LHCN-M2 (cell line): Measurements from ENCODE around the gene CPNE1. TPM values are rescaled to one million over a fixed set of nuclear protein-coding genes. Genes with fewer than 3 reads are reported as not detected.
"Not testable (repeated sequence)": the region's sequence is repeated elsewhere in the genome, so short reads cannot be mapped to it uniquely, and the experiment has no call there.

Experiments
- DNase-seq: peaks from one replicate; pipeline ENCODE4 v3.0.0-alpha.2; 2012; ENCODE audit warnings: low read depth
- polyA plus RNA-seq: library from polyadenylated mRNA; unstranded; fragments of >200 nt; gene quantifications from one replicate; pipeline ENCODE4 v1.2.1, GENCODE V29; 2012; ENCODE audit warnings: missing spikeins
- total RNA-seq: library from RNA; depleted of rRNA; stranded (reverse); fragments of >200 nt; gene quantifications from 2 replicates; pipeline ENCODE4 v1.2.3, GENCODE V29; 2014; rRNA removed

Gene CPNE1
- total RNA-seq = 148 and 168 TPM in 2 replicates
- 244 TPM for polyA plus RNA-seq

- peak; percentile 86 for DNase-seq
Measured at GRCh38 chr20:35664466-35665206, at the start of gene CPNE1, which contains the start of gene RBM12. TSS of gene CPNE1 (minus strand) at chr20:35664900. CDS start at chr20:35632923, 31,977 bp downstream. TSS of gene RBM12 (minus strand) at chr20:35664900. CDS start at chr20:35655322, 9,578 bp downstream.

- DNase-seq = no peak
Measured at GRCh38 chr20:35714127-35714526, 49.4 kb upstream of the CPNE1 start.

GRCh38 chr20:35713120-35713519 lies 48.4 kb upstream of the CPNE1 start:
- DNase-seq = not testable (repeated sequence)

GRCh38 chr20:35711588-35712209 lies 47.0 kb upstream of the CPNE1 start:
- no peak for DNase-seq

- DNase-seq = no peak
Measured at GRCh38 chr20:35710884-35711587, 46.3 kb upstream of the CPNE1 start.

- DNase-seq = no peak
Measured at GRCh38 chr20:35710039-35710438, 45.3 kb upstream of the CPNE1 start.

- no peak for DNase-seq
Measured at GRCh38 chr20:35709259-35709658, 44.6 kb upstream of the CPNE1 start.

GRCh38 chr20:35708502-35708901 lies 43.8 kb upstream of the CPNE1 start:
- no peak for DNase-seq

- DNase-seq = not testable (repeated sequence)
Measured at GRCh38 chr20:35706591-35707529, 42.2 kb upstream of the CPNE1 start.

GRCh38 chr20:35705894-35706293 lies 41.2 kb upstream of the CPNE1 start:
- not testable (repeated sequence) for DNase-seq

GRCh38 chr20:35704514-35705261 lies 40.0 kb upstream of the CPNE1 start:
- no peak for DNase-seq

- no peak for DNase-seq
Measured at GRCh38 chr20:35702824-35703695, 38.4 kb upstream of the CPNE1 start.

GRCh38 chr20:35702051-35702823 lies 37.5 kb upstream of the CPNE1 start:
- peak; percentile 40 for DNase-seq

GRCh38 chr20:35700625-35701148 lies 36.0 kb upstream of the CPNE1 start:
- peak; percentile 37 for DNase-seq

- DNase-seq = no peak
Measured at GRCh38 chr20:35699957-35700624, 35.4 kb upstream of the CPNE1 start.

- peak; percentile 83 for DNase-seq
Measured at GRCh38 chr20:35699127-35699956, 34.6 kb upstream of the CPNE1 start, which contains the start of the genes NFS1 and ROMO1. TSS of gene NFS1 (minus strand) at chr20:35699352. CDS start at chr20:35699288, 64 bp downstream. TSS of gene ROMO1 (plus strand) at chr20:35699405. CDS start at chr20:35699633, 228 bp downstream.
